SIG-M5 treated with dmso at 0.1 percent for 504 hours (cell line): ENCODE data around the gene SLC25A11.
"Not testable (repeated sequence)": the region's sequence is repeated elsewhere in the genome, so short reads cannot be mapped to it uniquely, and the experiment has no call there.

ENCODE experiments used
- DNase-seq: peaks from one replicate; lab custom pipeline; 2025; ENCODE audit not compliant: unreplicated experiment; lab: John Stamatoyannopoulos, UW

SLC25A11 gene

GRCh38 chr17:4920351-4921048 lies 19.3 kb downstream of the SLC25A11 start:
- DNase-seq, result peak; percentile 66

GRCh38 chr17:4919511-4920047 lies 20.3 kb downstream of the SLC25A11 start:
- DNase-seq, result no peak

GRCh38 chr17:4914551-4914950 lies 25.3 kb downstream of the SLC25A11 start:
- DNase-seq, result not testable (repeated sequence)

GRCh38 chr17:4913994-4914393 lies 25.9 kb downstream of the SLC25A11 start:
- no peak for DNase-seq

GRCh38 chr17:4908711-4909496 lies 30.9 kb downstream of the SLC25A11 start:
- peak; percentile 69 for DNase-seq

- DNase-seq, result no peak
Measured at GRCh38 chr17:4908301-4908700, 31.5 kb downstream of the SLC25A11 start.

- not testable (repeated sequence) for DNase-seq
Measured at GRCh38 chr17:4906642-4907041, 33.2 kb downstream of the SLC25A11 start.

- DNase-seq, result peak; percentile 49
Measured at GRCh38 chr17:4903051-4903818, 36.6 kb downstream of the SLC25A11 start, which contains the start of gene CHRNE. Gene CHRNE (minus strand): TSS chr17:4903098. CDS start chr17:4903063, 35 bp downstream.

- DNase-seq, result no peak
Measured at GRCh38 chr17:4902540-4902939, 37.3 kb downstream of the SLC25A11 start.

- DNase-seq, result no peak
Measured at GRCh38 chr17:4901648-4902344, 38.0 kb downstream of the SLC25A11 start.

GRCh38 chr17:4901108-4901647 lies 38.7 kb downstream of the SLC25A11 start:
- DNase-seq, result no peak

- DNase-seq, result no peak
Measured at GRCh38 chr17:4900231-4901107, 39.4 kb downstream of the SLC25A11 start.

GRCh38 chr17:4899341-4900230 lies 40.3 kb downstream of the SLC25A11 start, which contains the start of gene C17orf107:
Gene C17orf107 (plus strand): TSS chr17:4899536. CDS start chr17:4899763, 227 bp downstream.
- DNase-seq, result peak; percentile 71

GRCh38 chr17:4898927-4899326 lies 40.9 kb downstream of the SLC25A11 start:
- DNase-seq, result no peak

- no peak for DNase-seq
Measured at GRCh38 chr17:4898351-4898750, 41.5 kb downstream of the SLC25A11 start.

GRCh38 chr17:4897785-4898184 lies 42.1 kb downstream of the SLC25A11 start:
- no peak for DNase-seq

- DNase-seq, result no peak
Measured at GRCh38 chr17:4897198-4897687, 42.6 kb downstream of the SLC25A11 start.
